Aorta (tissue), 5 donors: ENCODE measurements around the gene CASP5. TPM values are rescaled to one million over a fixed set of nuclear protein-coding genes. Genes with fewer than 3 reads are reported as not detected.

ENCODE experiments used
- ATAC-seq: fragments of 200-7000 bp; cut with Tn5 transposase; one replicate; pipeline ENCODE4 v1.9.1; 2022; ENCODE audit warnings: moderate library complexity; ENCODE audit not compliant: low FRiP score
- DNase-seq, 2 donors: peaks; one replicate each; pipeline ENCODE4 v3.0.0-alpha.2; 2020
- H3K27ac ChIP-seq, 2 donors: one replicate each; pipeline ENCODE4 v1.5.1; 2013; ENCODE audit warnings: low read length in 2 of 2, mild to moderate bottlenecking in 2 of 2, moderate library complexity in 2 of 2, control low read depth in 1 of 2, inconsistent platforms in 1 of 2, low read depth in 1 of 2
- H3K27me3 ChIP-seq, 2 donors: one replicate each; pipeline ENCODE4 v1.6.1; 2013; ENCODE audit warnings: control low read depth in 1 of 2, low read length in 1 of 2, mild to moderate bottlenecking in 1 of 2, moderate library complexity in 1 of 2; ENCODE audit not compliant: insufficient read depth in 2 of 2, control insufficient read depth in 1 of 2
- H3K36me3 ChIP-seq, 2 donors: one replicate each; pipeline ENCODE4 v1.6.1; 2013; ENCODE audit warnings: control low read depth in 1 of 2, low read length in 1 of 2, mild to moderate bottlenecking in 1 of 2; ENCODE audit not compliant: insufficient read depth in 2 of 2, control insufficient read depth in 1 of 2
- H3K4me1 ChIP-seq, 2 donors: one replicate each; pipeline ENCODE4 v1.6.1; 2013; ENCODE audit warnings: low read length in 2 of 2, control low read depth in 1 of 2, mild to moderate bottlenecking in 1 of 2, moderate library complexity in 1 of 2; ENCODE audit not compliant: insufficient read depth in 2 of 2, control insufficient read depth in 1 of 2
- H3K4me3 ChIP-seq, 2 donors: one replicate each; pipeline ENCODE4 v1.5.1; 2013; ENCODE audit warnings: low read length in 2 of 2, control low read depth in 1 of 2, mild to moderate bottlenecking in 1 of 2
- H3K9me3 ChIP-seq: one replicate; pipeline ENCODE4 v1.6.1; 2013; ENCODE audit warnings: mild to moderate bottlenecking, low read length; ENCODE audit not compliant: control insufficient read depth
- WGBS, 2 donors: extraction: QIAGEN DNeasy Blood & Tissue Kit; methylation state at CpG; one replicate each; pipeline ENCODE4 v1.1.7; 2013; 5-methylcytosine and 5-hydroxymethylcytosine counted together
- intact Hi-C, 2 donors: fragments of 100-400 bp; cut with DNase I; formaldehyde crosslinking; loops; one replicate each; pipeline versions ENCODE4 v1.14.2 to v1.15.0; 2022
- polyA plus RNA-seq, 2 donors: library from polyadenylated mRNA; stranded (reverse); fragments of 200-250 nt; gene quantifications; one replicate each; pipeline ENCODE4 v1.2.3, GENCODE V29; 2013
- total RNA-seq, 2 donors: library from RNA; stranded (reverse); fragmentation: NEBNext Ultra II Directional; extraction: Animal tissue kit (Norgen Biotek cat#: 25700); gene quantifications; one replicate each; pipeline ENCODE4 v1.2.1, GENCODE V29; 2021
- donor health status: healthy with polysubstance abuse.
- donor health status: Bipolar disorder and iron deficiency.
- donor health status: DM: no; HTN: no; CAD: no.
- donor health status: DM: no; HTN: no; CAD: no.
- donor health status: DM: yes; HTN: yes; CAD: no.

CASP5 gene
- total and polyA plus RNA-seq, 4 donors = 0.88 to 2.0 (median 0.88) TPM; not detected in 1

GRCh38 chr11:105007463-105007862, 15.5 kb downstream of the CASP5 start:
- Histone ChIP-seq H3K4me1 (no peaks in the 10 kb centered on the region), H3K36me3 (no peaks in the 10 kb centered on the region), H3K9me3 (no peaks in the 10 kb centered on the region), H3K27me3 (no peaks in the 10 kb centered on the region), H3K4me3 (no peak overlapping the region), H3K27ac (no peak overlapping the region)
- intact Hi-C loops = no loop called here
- DNase-seq = no peak
- ATAC-seq = no peak

- intact Hi-C loops = no loop called here
- no peak overlapping the region for H3K27ac ChIP-seq
- DNase-seq (no peak), ATAC-seq (no peak)
- no peaks in the 10 kb centered on the region for H3K27me3 ChIP-seq
- no peaks in the 10 kb centered on the region for H3K4me1 ChIP-seq
- H3K36me3 ChIP-seq = no peaks in the 10 kb centered on the region
- WGBS, 2 donors = 84 to 88% methylated on average over 3 of the region's 3 CpGs
- H3K4me3 ChIP-seq = no peak overlapping the region
- no peaks in the 10 kb centered on the region for H3K9me3 ChIP-seq
Measured at GRCh38 chr11:105005451-105005845, 17.5 kb downstream of the CASP5 start.

- Histone ChIP-seq H3K27ac (no peak overlapping the region), H3K9me3 (no peaks in the 10 kb centered on the region), H3K36me3 (no peaks in the 10 kb centered on the region), H3K4me1 (no peaks in the 10 kb centered on the region), H3K27me3 (no peaks in the 10 kb centered on the region), H3K4me3 (no peak overlapping the region)
- DNase-seq (no peak), ATAC-seq (no peak)
- 61 to 86% methylated on average over 3 of the region's 3 CpGs for WGBS, 2 donors
- intact Hi-C loops = no loop called here
Measured at GRCh38 chr11:105004021-105004420, 18.9 kb downstream of the CASP5 start.

- intact Hi-C loops = no loop called here
- H3K4me1 ChIP-seq = no peaks in the 10 kb centered on the region
- H3K27me3 ChIP-seq = no peaks in the 10 kb centered on the region
Measured at GRCh38 chr11:105003151-105003550, 19.8 kb downstream of the CASP5 start.

GRCh38 chr11:105000797-105001196, 22.2 kb downstream of the CASP5 start:
- no peak overlapping the region for H3K4me3 ChIP-seq
- intact Hi-C loops = no loop called here
- H3K27ac ChIP-seq = no peak overlapping the region
- no peaks in the 10 kb centered on the region for H3K9me3 ChIP-seq
- WGBS, 2 donors = 75% methylated on average over 7 of the region's 7 CpGs
- DNase-seq (peak in 1 of 2 donors; percentile 44), ATAC-seq (peak; percentile 48)
- H3K4me1 ChIP-seq = no peaks in the 10 kb centered on the region
- H3K36me3 ChIP-seq = no peaks in the 10 kb centered on the region
- H3K27me3 ChIP-seq = no peaks in the 10 kb centered on the region

More at GRCh38 chr11:105003151-105003550, 19.8 kb downstream of the CASP5 start:
- Histone ChIP-seq H3K36me3 (no peaks in the 10 kb centered on the region), H3K27ac (no peak overlapping the region), H3K9me3 (no peaks in the 10 kb centered on the region), H3K4me3 (no peak overlapping the region)
- ATAC-seq (no peak), DNase-seq (no peak)
- WGBS, 2 donors = 41 to 54% methylated on average over 2 of the region's 2 CpGs

- Histone ChIP-seq H3K27ac (no peak overlapping the region), H3K36me3 (no peaks in the 10 kb centered on the region), H3K4me1 (no peaks in the 10 kb centered on the region), H3K27me3 (no peaks in the 10 kb centered on the region), H3K9me3 (no peaks in the 10 kb centered on the region), H3K4me3 (no peak overlapping the region)
- no peak for DNase-seq
- intact Hi-C loops = no loop called here
- WGBS, 2 donors = 89 to 90% methylated on average over 5 of the region's 5 CpGs
- no peak for ATAC-seq
Measured at GRCh38 chr11:105000167-105000566, 22.8 kb downstream of the CASP5 start.

GRCh38 chr11:104999721-105000120, 23.2 kb downstream of the CASP5 start:
- Histone ChIP-seq H3K27me3 (no peaks in the 10 kb centered on the region), H3K4me3 (no peak overlapping the region), H3K4me1 (no peaks in the 10 kb centered on the region), H3K36me3 (no peaks in the 10 kb centered on the region), H3K27ac (no peak overlapping the region), H3K9me3 (no peaks in the 10 kb centered on the region)
- 71 to 85% methylated on average over 1 of the region's 1 CpG for WGBS, 2 donors
- DNase-seq (no peak), ATAC-seq (no peak)
- intact Hi-C loops = no loop called here

GRCh38 chr11:104997288-104997687, 25.7 kb downstream of the CASP5 start:
- Histone ChIP-seq H3K9me3 (no peaks in the 10 kb centered on the region), H3K4me3 (no peak overlapping the region)
- intact Hi-C loops = no loop called here

GRCh38 chr11:104995001-104995408, 28.0 kb downstream of the CASP5 start:
- Histone ChIP-seq H3K36me3 (no peaks in the 10 kb centered on the region), H3K4me1 (no peaks in the 10 kb centered on the region), H3K4me3 (no peak overlapping the region), H3K9me3 (no peaks in the 10 kb centered on the region), H3K27me3 (no peaks in the 10 kb centered on the region), H3K27ac (no peak overlapping the region)
- intact Hi-C loops = no loop called here
- no peak for DNase-seq
- 49 to 67% methylated on average over 2 of the region's 2 CpGs for WGBS, 2 donors
- ATAC-seq = no peak

More at GRCh38 chr11:104997288-104997687, 25.7 kb downstream of the CASP5 start:
- H3K27me3 ChIP-seq = no peaks in the 10 kb centered on the region
- DNase-seq = no peak
- H3K27ac ChIP-seq = no peak overlapping the region
- no peak for ATAC-seq
- WGBS, 2 donors = 60 to 67% methylated on average over 6 of the region's 6 CpGs
- no peaks in the 10 kb centered on the region for H3K4me1 ChIP-seq
- no peaks in the 10 kb centered on the region for H3K36me3 ChIP-seq
